K562 treated with DMSO at 1 percent for 24 hours (cell line): ENCODE results near the gene RHOXF2B. TPM values are rescaled to one million over a fixed set of nuclear protein-coding genes. Genes with fewer than 3 reads are reported as not detected.

ENCODE experiments used
- total RNA-seq: library from RNA; unstranded; fragments of 300-600 nt; gene quantifications from 2 replicates; pipeline ENCODE4 v1.2.3, GENCODE V29; 2022; ENCODE audit warnings: low read depth; ENCODE audit not compliant: insufficient read depth

Gene RHOXF2B
- total RNA-seq: 4.8 TPM in 2 replicates

GRCh38 chrX:120077590-120077989 lies at the start of gene RHOXF2B:
Gene RHOXF2B, minus strand, starts transcription at chrX:120077690. Its CDS starts 138 bp downstream, at chrX:120077552.

GRCh38 chrX:120115438-120115963 lies 38.0 kb upstream of the RHOXF2B start, which contains the start of gene RHOXF1:
Gene RHOXF1, minus strand, starts transcription at chrX:120115913. Its CDS starts 51 bp downstream, at chrX:120115862.

Other genes starting within 250 kb of the RHOXF2B start
- gene UPF3B, start 224.7 kb downstream of the RHOXF2B start, total RNA-seq: 28.2 and 32.4 TPM in 2 replicates
- gene RNF113A, start 206.0 kb downstream of the RHOXF2B start, total RNA-seq: 56.5 and 57.4 TPM in 2 replicates
- 87.3 and 91.6 TPM in 2 replicates for gene NDUFA1, start 205.9 kb downstream of the RHOXF2B start, total RNA-seq
- not detected in 2 replicates for gene AKAP14, start 181.8 kb downstream of the RHOXF2B start, total RNA-seq
- gene NKAP, start 133.9 kb downstream of the RHOXF2B start, total RNA-seq: 12.5 and 12.9 TPM in 2 replicates
- gene RHOXF1, start 38.2 kb upstream of the RHOXF2B start, total RNA-seq: not detected in 2 replicates
- gene RHOXF2, start 80.9 kb upstream of the RHOXF2B start, total RNA-seq: 113 and 116 TPM in 2 replicates
- 6.9 and 9.2 TPM in 2 replicates for gene ZBTB33, start 173.1 kb upstream of the RHOXF2B start, total RNA-seq
- gene TMEM255A, start 233.8 kb upstream of the RHOXF2B start, total RNA-seq: not detected in 2 replicates